ENCODE data around the gene POSTN. TPM values are rescaled to one million over a fixed set of nuclear protein-coding genes. Genes with fewer than 3 reads are reported as not detected.

Gene POSTN
- polyA plus RNA-seq, 1 experiment = 235 TPM

- Histone ChIP-seq H3K4me3 (ENCODE audit: low read depth, low read length) (no peak overlapping the region), H3K36me3 (ENCODE audit: control insufficient read depth, insufficient read depth, low read length) (no peaks in the 10 kb centered on the region), H3K27me3 (ENCODE audit: control insufficient read depth, insufficient read depth, low read length) (no peaks in the 10 kb centered on the region)
- ChIA-PET CTCF (no interaction called here), POLR2A (no interaction called here)
- TF ChIP-seq CTCF (IDR thresholded peaks at IDR 0.05; ENCODE audit: insufficient read depth, low read depth, low read length) = no peak
- DNase-seq (ENCODE audit: low read depth) = no peak
These were observed 15.1 kb upstream of the POSTN start for GRCh38 chr13:37613638-37614037.

GRCh38 chr13:37613236-37613635 lies 14.7 kb upstream of the POSTN start:
- no peaks in the 10 kb centered on the region for H3K36me3 ChIP-seq (ENCODE audit: control insufficient read depth, insufficient read depth, low read length)
- no peak overlapping the region for H3K4me3 ChIP-seq (ENCODE audit: low read depth, low read length)
- DNase-seq (ENCODE audit: low read depth) = no peak
- ChIA-PET CTCF (no interaction called here), POLR2A (no interaction called here)
- TF ChIP-seq CTCF (IDR thresholded peaks at IDR 0.05; ENCODE audit: insufficient read depth, low read depth, low read length) = no peak
- H3K27me3 ChIP-seq (ENCODE audit: control insufficient read depth, insufficient read depth, low read length) = no peaks in the 10 kb centered on the region

- DNase-seq (ENCODE audit: low read depth) = no peak
- TF ChIP-seq CTCF (IDR thresholded peaks at IDR 0.05; ENCODE audit: insufficient read depth, low read depth, low read length) = peak; percentile 51
- POLR2A ChIA-PET = no interaction called here
- no peaks in the 10 kb centered on the region for H3K36me3 ChIP-seq (ENCODE audit: control insufficient read depth, insufficient read depth, low read length)
- CTCF ChIA-PET = interaction anchor here (0.6 to 1.4 kb wide), 5 partner anchors 153 to 538 kb away, joined by 3 to 6 read pairs (median 5); no protein-coding TSS in a partner anchor
- H3K4me3 ChIP-seq (ENCODE audit: low read depth, low read length) = no peak overlapping the region
- no peaks in the 10 kb centered on the region for H3K27me3 ChIP-seq (ENCODE audit: control insufficient read depth, insufficient read depth, low read length)
These were observed 10.3 kb upstream of the POSTN start for GRCh38 chr13:37608750-37609339.

- ChIA-PET CTCF (interaction anchor here (1.2 to 8.4 kb wide), 6 partner anchors 240 to 527 kb away, joined by 3 to 51 read pairs (median 4); no protein-coding TSS in a partner anchor), POLR2A (no interaction called here)
These were observed 4.3 kb upstream of the POSTN start for GRCh38 chr13:37602733-37603381.

More at GRCh38 chr13:37602733-37603381, 4.3 kb upstream of the POSTN start:
- Histone ChIP-seq H3K36me3 (ENCODE audit: control insufficient read depth, insufficient read depth, low read length) (no peaks in the 10 kb centered on the region), H3K4me3 (ENCODE audit: low read depth, low read length) (no peak overlapping the region), H3K27me3 (ENCODE audit: control insufficient read depth, insufficient read depth, low read length) (no peaks in the 10 kb centered on the region)
- no peak for DNase-seq (ENCODE audit: low read depth)
- TF ChIP-seq CTCF (IDR thresholded peaks at IDR 0.05; ENCODE audit: insufficient read depth, low read depth, low read length) = peak; percentile 45; the same call in 1 of the 2 replicates
